Spleen (tissue), 11 donors: Measurements from ENCODE around the gene CATSPER4. TPM values are rescaled to one million over a fixed set of nuclear protein-coding genes. Genes with fewer than 3 reads are reported as not detected.

Experiments
- DNase-seq: peaks from one replicate; pipeline ENCODE4 v3.0.0-alpha.2; 2020
- H3K27ac ChIP-seq, 8 donors: fragments of 200-600 bp; sonication (generic) in 7 of 8; 1 replicate in 4 of 8; 2 replicates in 4 of 8; pipeline versions ENCODE4 v1.5.0 to v1.8.0; 2016 to 2021; ENCODE audit warnings: inconsistent platforms in 4 of 8, mild to moderate bottlenecking in 4 of 8, moderate library complexity in 1 of 8
- H3K27me3 ChIP-seq, 7 donors: fragments of 200-600 bp; sonication (generic) in 6 of 7; replicated peaks in 1 of 7; 1 replicate in 4 of 7; 2 replicates in 3 of 7; pipeline versions ENCODE4 v1.5.0 to v1.8.0; 2016 to 2021; ENCODE audit warnings: inconsistent platforms in 3 of 7, mild to moderate bottlenecking in 1 of 7
- H3K36me3 ChIP-seq, 6 donors: fragments of 200-600 bp; sonication (generic) in 5 of 6; 1 replicate in 4 of 6; 2 replicates in 2 of 6; pipeline versions ENCODE4 v1.5.0 to v1.8.0; 2016 to 2021; ENCODE audit warnings: inconsistent platforms in 2 of 6
- H3K4me1 ChIP-seq, 6 donors: fragments of 200-600 bp; sonication (generic) in 5 of 6; 1 replicate in 3 of 6; 2 replicates in 3 of 6; pipeline versions ENCODE4 v1.5.0 to v1.8.0; 2016 to 2021; ENCODE audit warnings: inconsistent platforms in 3 of 6
- H3K4me3 ChIP-seq, 8 donors: fragments of 200-600 bp; sonication (generic) in 7 of 8; 1 replicate in 4 of 8; 2 replicates in 4 of 8; pipeline versions ENCODE4 v1.5.0 to v1.8.0; 2016 to 2021; ENCODE audit warnings: inconsistent platforms in 4 of 8, mild to moderate bottlenecking in 4 of 8, moderate library complexity in 2 of 8
- H3K9me3 ChIP-seq, 8 donors: fragments of 200-600 bp; sonication (generic) in 7 of 8; 1 replicate in 4 of 8; 2 replicates in 4 of 8; pipeline versions ENCODE4 v1.5.0 to v1.8.0; 2016 to 2021; ENCODE audit warnings: inconsistent platforms in 4 of 8
- CTCF ChIP-seq, 11 experiments: fragments of 200-600 bp in 7 of 11; fragments of 450-650 bp in 4 of 11; sonication (generic) in 4 of 11; IDR thresholded peaks in 8 of 11; conservative IDR thresholded peaks in 3 of 11; 1 replicate in 7 of 11; 2 replicates in 4 of 11; pipeline versions ENCODE4 v1.4.0 to v1.8.0; 2016 to 2021; ENCODE audit warnings: antibody characterized with exemption in 11 of 11, inconsistent platforms in 4 of 11, mild to moderate bottlenecking in 1 of 11
- POLR2A ChIP-seq, 3 donors: fragments of 450-650 bp; IDR thresholded peaks; one replicate each; pipeline ENCODE4 v1.5.1; 2017; ENCODE audit warnings: antibody characterized with exemption in 3 of 3, mild to moderate bottlenecking in 1 of 3
- POLR2AphosphoS5 ChIP-seq, 3 donors: sonication (generic); formaldehyde crosslinking; IDR thresholded peaks; one replicate each; pipeline ENCODE4 v1.5.1; 2017; ENCODE audit warnings: antibody characterized with exemption in 3 of 3
- WGBS, 5 donors: extraction: QIAGEN DNeasy Blood & Tissue Kit in 3 of 5; methylation state at CpG; one replicate each; pipeline versions ENCODE4 v1.1.5 to v1.1.7; 2013 to 2018; 5-methylcytosine and 5-hydroxymethylcytosine counted together
- intact Hi-C: fragments of 100-400 bp; cut with DNase I; formaldehyde crosslinking; loops from one replicate; pipeline ENCODE4 v1.15.0; 2023; ENCODE audit warnings: low total_unique reads
- polyA plus RNA-seq, 3 donors: library from polyadenylated mRNA; stranded (reverse); fragments of 200-250 nt; gene quantifications; one replicate each; pipeline ENCODE4 v1.2.1, GENCODE V29; 2013
- total RNA-seq, 7 donors: library from RNA; depleted of rRNA in 3 of 7; stranded (reverse); fragments of >200 nt in 3 of 7; fragmentation: NEBNext Ultra II Directional in 4 of 7; extraction: Animal tissue kit (Norgen Biotek cat#: 25700) in 4 of 7; gene quantifications; one replicate each; pipeline versions ENCODE4 v1.1.0 to v1.2.1, GENCODE V29; 2016 to 2021
- donor health status: healthy with polysubstance abuse.
- donor health status: DM: no; HTN: no; CAD: no; lungs with moderate emphysema.
- donor health status: DM: no; HTN: no; CAD: no.
- donor health status: Bipolar disorder and iron deficiency.
- donor health status: healthy.
- donor health status: DM: no; HTN: no; CAD: no.
- donor health status: DM: yes; HTN: yes; CAD: no.

Gene CATSPER4
- total and polyA plus RNA-seq, 10 donors = 0.03 TPM; not detected in 9

GRCh38 chr1:26158908-26159742 lies 31.3 kb upstream of the CATSPER4 start, which contains the start of gene FAM110D:
FAM110D (plus strand) TSS chr1:26159079; CDS start chr1:26161292, 2,213 bp downstream.
- Histone ChIP-seq H3K27ac (peak within 1 kb of the TSS in 3 of 8 donors; percentile 6 to 68 (median 28)), H3K27me3 (peaks cover 0 to 94% (median 39%) of the 10 kb centered on the region in 7 donors), H3K9me3 (no peaks in the 10 kb centered on the region), H3K4me3 (peak within 1 kb of the TSS in 4 of 8 donors; percentile 0 to 71 (median 35)), H3K4me1 (peaks cover 16 to 82% (median 47%) of the 10 kb centered on the region in 6 donors), H3K36me3 (no peaks in the 10 kb centered on the region)
- no peak for TF ChIP-seq CTCF (IDR thresholded peaks at IDR 0.05 in 8 of 11, conservative IDR thresholded peaks at IDR 0.05 in 3 of 11)
- no peak for TF ChIP-seq POLR2A (IDR thresholded peaks at IDR 0.05)
- peak in 1 of 3 donors; percentile 46 for TF ChIP-seq POLR2AphosphoS5 (IDR thresholded peaks at IDR 0.05)
- peak; percentile 45 for DNase-seq
- intact Hi-C loops = no loop called here
- WGBS, 5 donors = 43 to 57% (median 54%) methylated on average over 6 of the region's 6 CpGs

DNA sequence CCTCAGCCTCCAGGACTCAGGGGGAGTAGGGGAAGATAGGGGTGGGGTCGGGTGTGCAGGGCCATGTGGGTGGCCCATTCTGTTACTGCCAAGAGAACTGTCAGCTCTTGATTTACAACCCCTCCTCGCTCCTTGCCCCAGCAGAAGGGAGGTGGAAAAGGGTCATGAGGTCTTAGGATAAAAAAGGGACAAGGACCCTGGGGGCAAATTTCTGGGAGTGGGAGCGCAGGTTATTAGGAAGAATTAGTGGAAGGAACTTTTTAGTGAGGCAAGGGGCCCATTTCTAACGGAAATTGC lies 30.7 kb upstream of the CATSPER4 start:
- TF ChIP-seq POLR2A (IDR thresholded peaks at IDR 0.05) (no peak), CTCF (IDR thresholded peaks at IDR 0.05 in 8 of 11, conservative IDR thresholded peaks at IDR 0.05 in 3 of 11) (no peak), POLR2AphosphoS5 (IDR thresholded peaks at IDR 0.05) (no peak)
- Histone ChIP-seq H3K4me1 (peaks cover 16 to 82% (median 50%) of the 10 kb centered on the region in 6 donors), H3K36me3 (no peaks in the 10 kb centered on the region), H3K27ac (peak overlapping the region in 1 of 8 donors; percentile 68), H3K4me3 (peak overlapping the region in 4 of 8 donors; percentile 0 to 71 (median 35)), H3K27me3 (peaks cover 0 to 98% (median 39%) of the 10 kb centered on the region in 7 donors), H3K9me3 (no peaks in the 10 kb centered on the region)
- DNase-seq = no peak
- WGBS, 5 donors = 66 to 87% (median 72%) methylated on average over 4 of the region's 4 CpGs
- intact Hi-C loops = no loop called here

DNA sequence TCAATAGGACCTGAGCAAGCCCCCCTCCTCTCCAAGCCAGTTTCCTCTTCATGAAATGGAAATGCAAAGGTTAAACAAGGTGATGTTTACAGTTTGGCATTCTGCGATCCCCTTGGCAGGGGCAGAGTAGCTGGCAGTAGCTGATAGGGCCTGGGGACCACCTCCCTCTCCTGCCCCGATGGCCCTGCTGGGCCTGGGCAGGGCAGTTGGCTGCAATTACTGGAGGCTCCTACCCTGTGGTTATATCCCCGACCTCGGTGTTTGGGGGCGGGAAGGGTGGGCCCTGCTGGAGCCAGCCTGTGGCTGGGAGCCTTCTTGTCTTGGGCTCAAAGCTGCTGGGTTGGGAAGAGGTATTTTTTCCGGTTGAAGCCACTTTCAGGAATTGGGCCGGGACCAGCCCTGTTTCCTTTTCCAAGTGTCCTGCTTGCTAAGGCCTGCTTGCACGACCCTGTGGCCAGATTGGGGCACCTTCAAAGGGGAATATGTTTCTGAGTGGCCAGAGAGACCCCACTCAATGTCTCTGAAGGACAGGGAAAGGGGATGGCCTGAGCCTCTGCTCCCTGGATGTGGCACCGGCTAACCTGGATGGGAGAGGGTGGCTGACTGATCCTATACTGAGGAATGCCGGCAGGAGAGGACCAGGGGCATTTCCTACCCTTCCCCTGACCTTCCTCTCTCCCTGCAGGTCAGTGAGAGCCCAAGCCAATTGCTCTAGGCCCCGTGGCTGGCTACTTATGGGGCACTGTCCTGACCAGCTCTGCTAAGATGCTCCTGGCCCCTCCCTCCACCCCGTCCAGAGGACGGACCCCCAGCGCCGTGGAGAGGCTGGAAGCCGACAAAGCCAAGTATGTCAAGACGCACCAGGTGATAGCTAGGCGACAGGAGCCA lies 29.6 kb upstream of the CATSPER4 start:
- 56 to 67% (median 64%) methylated on average over 16 to 18 of the region's 18 CpGs for WGBS, 5 donors
- H3K9me3 ChIP-seq = no peaks in the 10 kb centered on the region
- TF ChIP-seq CTCF (IDR thresholded peaks at IDR 0.05 in 8 of 11, conservative IDR thresholded peaks at IDR 0.05 in 3 of 11) (no peak), POLR2AphosphoS5 (IDR thresholded peaks at IDR 0.05) (peak in 1 of 3 donors; percentile 54), POLR2A (IDR thresholded peaks at IDR 0.05) (no peak)
- intact Hi-C loops = no loop called here
- H3K4me1 ChIP-seq = peaks cover 16 to 72% (median 47%) of the 10 kb centered on the region in 6 donors
- peak overlapping the region in 7 of 8 donors; percentile 39 to 71 (median 49) for H3K4me3 ChIP-seq
- peaks cover 0 to 93% (median 35%) of the 10 kb centered on the region in 7 donors for H3K27me3 ChIP-seq
- peak overlapping the region in 5 of 8 donors; percentile 25 to 68 (median 41) for H3K27ac ChIP-seq
- no peaks in the 10 kb centered on the region for H3K36me3 ChIP-seq
- DNase-seq = peak; percentile 63
